ENCODE results near the gene ITSN1.
"Not testable (repeated sequence)": the region's sequence is repeated elsewhere in the genome, so short reads cannot be mapped to it uniquely, and the experiment has no call there.

Gene ITSN1

GRCh38 chr21:33651965-33652680 lies 9.8 kb downstream of the ITSN1 start:
- no peak for DNase-seq

GRCh38 chr21:33654412-33654811 lies 12.1 kb downstream of the ITSN1 start:
- DNase-seq = no peak

GRCh38 chr21:33655588-33656221 lies 13.4 kb downstream of the ITSN1 start:
- DNase-seq = no peak

GRCh38 chr21:33657124-33657820 lies 15.0 kb downstream of the ITSN1 start:
- DNase-seq = no peak

- DNase-seq = no peak
Observed at GRCh38 chr21:33658919-33659567, 16.7 kb downstream of the ITSN1 start.

- no peak for DNase-seq
Observed at GRCh38 chr21:33659568-33659949, 17.3 kb downstream of the ITSN1 start.

GRCh38 chr21:33660406-33660805 lies 18.1 kb downstream of the ITSN1 start:
- no peak for DNase-seq

- no peak for DNase-seq
Observed at GRCh38 chr21:33661146-33661545, 18.8 kb downstream of the ITSN1 start.

GRCh38 chr21:33662046-33662445 lies 19.7 kb downstream of the ITSN1 start:
- DNase-seq = no peak

- DNase-seq = no peak
Observed at GRCh38 chr21:33663241-33663640, 20.9 kb downstream of the ITSN1 start.

- no peak for DNase-seq
Observed at GRCh38 chr21:33664135-33664534, 21.8 kb downstream of the ITSN1 start.

- no peak for DNase-seq
Observed at GRCh38 chr21:33666153-33666552, 23.9 kb downstream of the ITSN1 start.

- no peak for DNase-seq
Observed at GRCh38 chr21:33667636-33668035, 25.3 kb downstream of the ITSN1 start.

GRCh38 chr21:33668180-33668579 lies 25.9 kb downstream of the ITSN1 start:
- DNase-seq = no peak

GRCh38 chr21:33668620-33669019 lies 26.3 kb downstream of the ITSN1 start:
- DNase-seq = no peak

- DNase-seq = no peak
Observed at GRCh38 chr21:33670076-33670978, 28.0 kb downstream of the ITSN1 start.

- no peak for DNase-seq
Observed at GRCh38 chr21:33673473-33673872, 31.2 kb downstream of the ITSN1 start.

GRCh38 chr21:33674226-33674625 lies 31.9 kb downstream of the ITSN1 start:
- no peak for DNase-seq

GRCh38 chr21:33676666-33677065 lies 34.4 kb downstream of the ITSN1 start:
- not testable (repeated sequence) for DNase-seq

GRCh38 chr21:33677450-33677849 lies 35.1 kb downstream of the ITSN1 start:
- no peak for DNase-seq

- no peak for DNase-seq
Observed at GRCh38 chr21:33680870-33681269, 38.6 kb downstream of the ITSN1 start.

- no peak for DNase-seq
Observed at GRCh38 chr21:33682992-33683627, 40.8 kb downstream of the ITSN1 start.

Measured in activated T-cell treated with anti-CD3 and anti-CD28 coated beads, Interleukin-2, amount 50 U/mL, for 48 hours (primary cell).